K562 (cell line): ENCODE results near the gene AMBRA1. TPM values are rescaled to one million over a fixed set of nuclear protein-coding genes. Genes with fewer than 3 reads are reported as not detected.

Experiments used
- ATAC-seq: fragments of 200-7000 bp; cut with Tn5 transposase; 3 replicates; pipeline ENCODE4 v1.9.1; 2020; ENCODE audit warnings: moderate library complexity
- BruUV-seq: library from RNA; stranded (reverse); fragments of 400-500 nt; replicated peaks from 2 replicates; lab custom pipeline; 2021; lab: Mats Ljungman, UMichigan
- CTCF ChIA-PET: fragments of 300-600 bp; formaldehyde crosslinking; extraction: SDS; loops from one replicate; lab custom pipeline; 2021; ENCODE audit warnings: low intra/inter-chr PET ratio; lab: Yijun Ruan, JAX
- POLR2A ChIA-PET: fragments of 300-600, 350-650 bp; sonication (Branson Sonifier 250); formaldehyde crosslinking; extraction: SDS; loops from one replicate; lab custom pipeline; 2021; ENCODE audit warnings: antibody characterized with exemption, inconsistent platforms; lab: Yijun Ruan, JAX
- DNase-seq, 4 experiments: peaks; one replicate each; pipeline versions ENCODE4 v3.0.0 to v3.0.0-alpha.2; 2011 to 2018; ENCODE audit warnings: low spot score in 3 of 4, mixed read lengths in 3 of 4; ENCODE audit errors: extremely low read depth in 1 of 4
- FAIRE-seq: peaks from 2 replicates; lab custom pipeline; 2011; peaks lifted over from hg19 to GRCh38; lab: Jason Lieb, UNC
- H2AFZ ChIP-seq: 2 replicates; pipeline ENCODE4 v1.6.0; 2011; ENCODE audit warnings: low read depth, low read length, control low read depth, inconsistent platforms
- H3K27ac ChIP-seq: fragments of 200-600 bp; 3 replicates; pipeline ENCODE4 v1.8.0; 2011; ENCODE audit warnings: low read depth, mild to moderate bottlenecking, control low read depth, inconsistent platforms, low read length, moderate library complexity, mixed read lengths; ENCODE audit errors: extremely low read depth
- H3K27me3 ChIP-seq, 2 experiments: fragments of 300-600 bp in 1 of 2; 2 replicates in 1 of 2; 3 replicates in 1 of 2; pipeline versions ENCODE4 v1.6.0 to v1.8.0; 2011; ENCODE audit warnings: inconsistent platforms in 2 of 2, low read length in 2 of 2, mild to moderate bottlenecking in 1 of 2, mixed read lengths in 1 of 2, moderate library complexity in 1 of 2; ENCODE audit not compliant: control insufficient read depth in 2 of 2, insufficient read depth in 2 of 2
- H3K36me3 ChIP-seq: fragments of 300-600 bp; 3 replicates; pipeline ENCODE4 v1.8.0; 2011; ENCODE audit warnings: mild to moderate bottlenecking, low read length, inconsistent platforms; ENCODE audit not compliant: control insufficient read depth, insufficient read depth
- H3K4me1 ChIP-seq, 2 experiments: fragments of 200-600 bp in 1 of 2; replicated peaks in 1 of 2; 2 replicates in 1 of 2; 3 replicates in 1 of 2; pipeline versions ENCODE4 v1.5.1 to v1.8.0; 2011; ENCODE audit warnings: inconsistent platforms in 2 of 2, low read length in 2 of 2, mild to moderate bottlenecking in 1 of 2, mixed read lengths in 1 of 2, moderate library complexity in 1 of 2; ENCODE audit not compliant: control insufficient read depth in 2 of 2, insufficient read depth in 2 of 2
- H3K4me2 ChIP-seq: 2 replicates; pipeline ENCODE4 v1.6.1; 2011; ENCODE audit warnings: low read length, control low read depth, inconsistent platforms, mixed read lengths; ENCODE audit not compliant: insufficient read depth
- H3K4me3 ChIP-seq: fragments of 200-600 bp; sonication (generic), shearing (Covaris generic); 2 replicates; pipeline ENCODE4 v1.5.1; 2016; ENCODE audit warnings: control low read depth, inconsistent platforms
- H3K79me2 ChIP-seq: fragments of 200-600 bp; 3 replicates; pipeline ENCODE4 v1.8.0; 2011; ENCODE audit warnings: low read length, inconsistent platforms; ENCODE audit not compliant: control insufficient read depth, insufficient read depth
- H3K9ac ChIP-seq, 2 experiments: 2 replicates each; pipeline versions ENCODE4 v1.6.0 to v1.6.1; 2011; ENCODE audit warnings: low read depth in 2 of 2, low read length in 2 of 2, control low read depth in 1 of 2, inconsistent platforms in 1 of 2, mild to moderate bottlenecking in 1 of 2, mixed read lengths in 1 of 2; ENCODE audit not compliant: insufficient read depth in 1 of 2
- H3K9me1 ChIP-seq: one replicate; pipeline ENCODE4 v1.6.0; 2011; ENCODE audit warnings: inconsistent platforms, mild to moderate bottlenecking, low read length, moderate library complexity; ENCODE audit not compliant: control insufficient read depth, insufficient read depth
- H3K9me3 ChIP-seq: replicated peaks from 2 replicates; pipeline ENCODE4 v1.5.1; 2011; ENCODE audit warnings: low read depth, low read length, inconsistent platforms; ENCODE audit not compliant: control insufficient read depth, insufficient read depth
- H4K20me1 ChIP-seq: replicated peaks from 2 replicates; pipeline ENCODE4 v1.6.1; 2011; ENCODE audit warnings: low read length, inconsistent platforms, mixed read lengths; ENCODE audit not compliant: control insufficient read depth, insufficient read depth
- ARID1B ChIP-seq: fragments of 450-650 bp; IDR thresholded peaks from 2 replicates; pipeline ENCODE4 v1.6.1; 2016; ENCODE audit warnings: antibody characterized with exemption, mild to moderate bottlenecking, inconsistent platforms
- CCAR2 ChIP-seq: fragments of 200-400 bp; formaldehyde crosslinking; IDR thresholded peaks from 2 replicates; pipeline ENCODE4 v1.6.1; 2017; ENCODE audit warnings: mild to moderate bottlenecking, low read depth, low read length
- IFI16 ChIP-seq: fragments of 250-450 bp; sonication (Bioruptor Pico); IDR thresholded peaks from 2 replicates; pipeline ENCODE4 v2.1.2; 2022; ENCODE audit warnings: mild to moderate bottlenecking, inconsistent platforms
- KAT8 ChIP-seq: fragments of 450-650 bp; IDR thresholded peaks from 2 replicates; pipeline ENCODE4 v1.6.1; 2016; ENCODE audit warnings: low read depth, mild to moderate bottlenecking
- MAFG ChIP-seq: fragments of 450-650 bp; conservative IDR thresholded peaks from 2 replicates; pipeline ENCODE4 v1.6.1; 2016; ENCODE audit warnings: missing genetic modification characterization, missing compliant biosample characterization
- MEF2D ChIP-seq: conservative IDR thresholded peaks from 2 replicates; pipeline ENCODE4 v1.6.1; 2016; ENCODE audit warnings: low read depth, missing genetic modification characterization, missing compliant biosample characterization
- NFE2L1 ChIP-seq: fragments of 450-650 bp; IDR thresholded peaks from 2 replicates; pipeline ENCODE4 v1.6.1; 2016; ENCODE audit warnings: missing genetic modification characterization, low read depth, mild to moderate bottlenecking, missing compliant biosample characterization, moderate library complexity, borderline replicate concordance
- NR3C1 ChIP-seq: sonication (generic); formaldehyde crosslinking; IDR thresholded peaks from 2 replicates; pipeline ENCODE4 v1.8.1; 2022; ENCODE audit warnings: missing genetic modification reagents
- NUFIP1 ChIP-seq: fragments of 450-650 bp; IDR thresholded peaks from 2 replicates; pipeline ENCODE4 v1.6.1; 2018; ENCODE audit not compliant: partially characterized antibody
- POLR2H ChIP-seq: IDR thresholded peaks from 2 replicates; pipeline ENCODE4 v1.6.1; 2016; ENCODE audit warnings: missing genetic modification characterization, low read depth, mild to moderate bottlenecking, control low read depth, missing compliant biosample characterization, moderate library complexity
- PURB ChIP-seq: sonication (generic); formaldehyde crosslinking; IDR thresholded peaks from 2 replicates; pipeline ENCODE4 v1.9.0; 2021; ENCODE audit warnings: low read depth, mild to moderate bottlenecking, missing genetic modification reagents
- SRSF1 ChIP-seq: fragments of 200-400 bp; formaldehyde crosslinking; IDR thresholded peaks from 2 replicates; pipeline ENCODE4 v1.6.1; 2017; ENCODE audit warnings: mild to moderate bottlenecking, low read depth, low read length, moderate library complexity
- TCF7 ChIP-seq: sonication (generic); IDR thresholded peaks from 2 replicates; pipeline ENCODE4 v1.6.1; 2016; ENCODE audit warnings: antibody characterized with exemption, borderline replicate concordance
- YY1 ChIP-seq, 3 experiments: IDR thresholded peaks; 2 replicates each; pipeline ENCODE4 v1.6.1; 2011; ENCODE audit warnings: low read length in 2 of 3, mild to moderate bottlenecking in 2 of 3, moderate library complexity in 2 of 3, borderline replicate concordance in 1 of 3, control low read depth in 1 of 3, low read depth in 1 of 3; ENCODE audit not compliant: insufficient read depth in 3 of 3, insufficient replicate concordance in 2 of 3, control insufficient read depth in 1 of 3, insufficient read length in 1 of 3; ENCODE audit errors: extremely low read depth in 1 of 3
- ZKSCAN1 ChIP-seq: fragments of 150-350 bp; IDR thresholded peaks from 2 replicates; pipeline ENCODE4 v1.6.1; 2016; ENCODE audit warnings: low read depth, low read length
- WGBS: fragments of 100-300 bp; shearing (Covaris generic); methylation state at CpG from one replicate; pipeline ENCODE4 v1.1.6; 2016; ENCODE audit warnings: low coverage, mixed read lengths; ENCODE audit not compliant: insufficient coverage; ENCODE audit errors: missing lambda C conversion rate; 5-methylcytosine and 5-hydroxymethylcytosine counted together
- in situ Hi-C: fragments of 300-500 bp; cut with MboI; formaldehyde crosslinking; loops from 4 replicates; pipeline ENCODE4 v1.15.0; 2018; ENCODE audit warnings: inconsistent platforms, mixed read lengths
- intact Hi-C: fragments of 100-400 bp; cut with micrococcal nuclease; formaldehyde crosslinking; loops from 2 replicates; pipeline ENCODE4 v1.14.2; 2022
- polyA plus RNA-seq, 8 experiments: library from polyadenylated mRNA; depleted of rRNA in 4 of 8; stranded (reverse) in 5 of 8; unstranded in 3 of 8; fragments of >200 nt; fragmentation: Nextera tagmentation in 2 of 8; fragmentation: Illumina TruSeq in 1 of 8; extraction: Ambion mirVana in 2 of 8; extraction: Trizol in 1 of 8; gene quantifications; 2 replicates each; pipeline versions ENCODE4 v1.2.1 to v1.2.3, GENCODE V29; 2011 to 2014; ENCODE audit warnings: inconsistent platforms in 1 of 8, missing spikeins in 1 of 8
- total RNA-seq, 7 experiments: library from RNA; depleted of rRNA in 6 of 7; stranded (reverse); fragments of >200 nt in 6 of 7; fragmentation: Illumina TruSeq in 2 of 7; extraction: Trizol in 2 of 7; gene quantifications; 2 replicates each; pipeline versions ENCODE4 v1.2.1 to v1.2.3, GENCODE V29; 2011 to 2021; ENCODE audit warnings: low replicate concordance in 1 of 7

The AMBRA1 gene
- total and polyA plus RNA-seq, 9 of the 15 experiments (the other 6 are each of a cell fraction or from before 2014, with no cell fraction given), result 0.15 to 24.5 (median 13.0) TPM

- H3K4me1 ChIP-seq, result peaks cover 0 to 3% of the 10 kb centered on the region in 2 experiments; a peak in 2 of 5 replicates
- no peak for TF ChIP-seq KAT8
- TF ChIP-seq NFE2L1, result no peak
- TF ChIP-seq NUFIP1, result no peak
- no peak for TF ChIP-seq PURB (CRISPR knock-in tag)
- no peak for TF ChIP-seq POLR2H
- TF ChIP-seq, all 486 proteins: peak for 0
- no peaks in the 10 kb centered on the region for H3K9me1 ChIP-seq
- FAIRE-seq, result no peak
- no peak for DNase-seq
- no peaks in the 10 kb centered on the region for H3K27me3 ChIP-seq
- no peak overlapping the region for H3K27ac ChIP-seq
- ChIA-PET POLR2A (interaction anchor here (0.5 to 3.2 kb wide), 2 partner anchors 8 to 30 kb away, joined by 3 to 13 read pairs; no protein-coding TSS in a partner anchor), CTCF (no interaction called here)
- H4K20me1 ChIP-seq, result no peaks in the 10 kb centered on the region
- H3K36me3 ChIP-seq, result peaks cover 36% of the 10 kb centered on the region; the same call in 2 of the 3 replicates
- in situ Hi-C loops (no loop called here), intact Hi-C loops (no loop called here)
- H3K4me2 ChIP-seq, result no peak overlapping the region
- 40% methylated on average over 4 of the region's 4 CpGs for WGBS
- no peak overlapping the region for H3K4me3 ChIP-seq
- no peak for ATAC-seq
- no peaks in the 10 kb centered on the region for H3K9me3 ChIP-seq
- H3K9ac ChIP-seq, result no peak overlapping the region
- no peaks in the 10 kb centered on the region for H3K79me2 ChIP-seq
- no peak overlapping the region for H2AFZ ChIP-seq
- no TSS peak for BruUV-seq
Observed at GRCh38 chr11:46438211-46438610, 155.6 kb downstream of the AMBRA1 start.

- ATAC-seq (peak; percentile 45; the same call in 1 of the 3 replicates), FAIRE-seq (peak; percentile 57), DNase-seq (no peak)
- H3K27me3 ChIP-seq, result no peaks in the 10 kb centered on the region
- H3K4me2 ChIP-seq, result no peak overlapping the region
- H3K9me1 ChIP-seq, result no peaks in the 10 kb centered on the region
- H3K79me2 ChIP-seq, result no peaks in the 10 kb centered on the region
- H2AFZ ChIP-seq, result no peak overlapping the region
- intact Hi-C loops (no loop called here), in situ Hi-C loops (no loop called here)
- ChIA-PET POLR2A (interaction anchor here (0.6 to 3.2 kb wide), 5 partner anchors 9 to 32 kb away, joined by 3 to 13 read pairs (median 3); no protein-coding TSS in a partner anchor), CTCF (no interaction called here)
- H4K20me1 ChIP-seq, result no peaks in the 10 kb centered on the region
- 56% methylated on average over 6 of the region's 6 CpGs for WGBS
- no peak overlapping the region for H3K27ac ChIP-seq
- BruUV-seq, result no TSS peak
- no peak overlapping the region for H3K9ac ChIP-seq
- TF ChIP-seq MEF2D (tag) (no peak), TCF7 (no peak), MAFG (tag) (no peak), SRSF1 (no peak), CCAR2 (no peak), ZKSCAN1 (no peak), NR3C1 (no peak), ARID1B (no peak), YY1 (IDR thresholded peaks at IDR 0.05; ENCODE audit: borderline replicate concordance in 1 of 3, control insufficient read depth in 1 of 3, extremely low read depth in 1 of 3, insufficient read depth in 3 of 3, insufficient read length in 1 of 3, insufficient replicate concordance in 2 of 3, low read depth in 1 of 3, low read length in 2 of 3) (no peak), IFI16 (CRISPR knock-in tag) (no peak)
- peaks cover 38% of the 10 kb centered on the region; the same call in 2 of the 3 replicates for H3K36me3 ChIP-seq
- H3K4me3 ChIP-seq, result no peak overlapping the region
- H3K4me1 ChIP-seq, result peaks cover 0 to 3% of the 10 kb centered on the region in 2 experiments; a peak in 2 of 5 replicates
- no peaks in the 10 kb centered on the region for H3K9me3 ChIP-seq
Observed at GRCh38 chr11:46437122-46437689, 156.6 kb downstream of the AMBRA1 start.
